ENCODE results near the gene APEX2.

Gene APEX2

GRCh38 chrX:54995621-54996020, 4.5 kb upstream of the APEX2 start:
- DNase-seq (ENCODE audit: extremely low read depth, low read depth): no peak
- no peak overlapping the region for H3K4me3 ChIP-seq (replicated peaks; ENCODE audit: low read depth, low read length)
- TF ChIP-seq CTCF (IDR thresholded peaks at IDR 0.05; ENCODE audit: low read depth, low read length, missing control alignments): no peak

- H3K4me3 ChIP-seq (replicated peaks; ENCODE audit: low read depth, low read length): no peak overlapping the region
- DNase-seq (ENCODE audit: extremely low read depth, low read depth): no peak
- TF ChIP-seq CTCF (IDR thresholded peaks at IDR 0.05; ENCODE audit: low read depth, low read length, missing control alignments): no peak
Observed at GRCh38 chrX:55004231-55004630, 4.1 kb downstream of the APEX2 start.

- DNase-seq (ENCODE audit: extremely low read depth, low read depth): no peak
- no peak for TF ChIP-seq CTCF (IDR thresholded peaks at IDR 0.05; ENCODE audit: low read depth, low read length, missing control alignments)
- no peak overlapping the region for H3K4me3 ChIP-seq (replicated peaks; ENCODE audit: low read depth, low read length)
Observed at GRCh38 chrX:55005256-55005655, 5.1 kb downstream of the APEX2 start.

GRCh38 chrX:55006827-55007621, 6.9 kb downstream of the APEX2 start:
- DNase-seq (ENCODE audit: extremely low read depth, low read depth): no peak
- no peak for TF ChIP-seq CTCF (IDR thresholded peaks at IDR 0.05; ENCODE audit: low read depth, low read length, missing control alignments)
- no peak overlapping the region for H3K4me3 ChIP-seq (replicated peaks; ENCODE audit: low read depth, low read length)

GRCh38 chrX:55007656-55008055, 7.5 kb downstream of the APEX2 start:
- H3K4me3 ChIP-seq (replicated peaks; ENCODE audit: low read depth, low read length): no peak overlapping the region
- DNase-seq (ENCODE audit: extremely low read depth, low read depth): peak; percentile 9
- no peak for TF ChIP-seq CTCF (IDR thresholded peaks at IDR 0.05; ENCODE audit: low read depth, low read length, missing control alignments)

DNA sequence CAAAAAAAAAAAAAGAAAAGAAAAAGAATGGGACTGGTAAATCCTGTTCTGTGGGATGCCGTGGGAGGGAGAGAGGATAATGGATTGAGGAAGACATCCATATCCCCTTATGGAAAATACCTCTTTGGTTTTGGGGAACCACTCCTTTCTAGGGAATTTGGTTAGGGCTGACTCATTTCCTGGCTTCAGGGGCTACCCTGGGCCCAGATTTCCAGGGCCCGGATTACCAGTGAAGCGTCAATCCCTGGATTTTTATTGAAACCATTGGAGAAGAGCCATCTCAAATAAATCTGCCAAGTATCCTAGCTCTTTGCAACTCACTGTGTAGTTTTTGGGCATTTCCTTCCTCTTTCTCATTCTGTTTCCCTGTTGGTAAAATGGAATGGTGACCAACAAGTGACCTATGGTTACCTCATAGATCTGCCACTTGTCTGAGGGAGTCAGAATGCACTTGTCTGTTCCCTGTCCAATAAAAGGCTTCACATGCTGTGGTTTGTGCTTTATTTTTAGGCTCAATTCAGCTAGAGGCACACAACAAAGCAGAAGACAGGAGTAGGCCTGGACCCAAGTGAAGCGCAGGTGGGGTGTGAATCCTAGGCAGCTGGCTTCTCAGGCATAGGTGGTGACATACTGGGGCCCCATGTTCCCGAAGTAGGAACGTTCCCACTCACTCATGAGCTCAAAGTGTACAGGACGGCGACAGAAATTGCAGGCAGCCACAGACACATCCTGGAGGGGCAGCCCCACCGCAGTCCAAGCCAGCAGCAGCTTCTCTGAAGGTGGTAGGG, 8.6 kb downstream of the APEX2 start:
- TF ChIP-seq CTCF (IDR thresholded peaks at IDR 0.05; ENCODE audit: low read depth, low read length, missing control alignments): no peak
- peak; percentile 35 for DNase-seq (ENCODE audit: extremely low read depth, low read depth)
- H3K4me3 ChIP-seq (replicated peaks; ENCODE audit: low read depth, low read length): no peak overlapping the region
